GM21381 (cell line): Measurements from ENCODE around the gene ARAP3.
"Not testable (repeated sequence)": the region's sequence is repeated elsewhere in the genome, so short reads cannot be mapped to it uniquely, and the experiment has no call there.

Source experiments
- ATAC-seq: cut with Tn5 transposase; IDR thresholded peaks from one replicate; pipeline ENCODE4 v1.9.1; 2021; ENCODE audit warnings: mild to moderate bottlenecking, moderate library complexity; ENCODE audit not compliant: unreplicated experiment

The ARAP3 gene

GRCh38 chr5:141618030-141618803, 63.8 kb downstream of the ARAP3 start:
- peak; percentile 17 for ATAC-seq

GRCh38 chr5:141617682-141618029, 64.4 kb downstream of the ARAP3 start:
- ATAC-seq: no peak

- no peak for ATAC-seq
Observed at GRCh38 chr5:141617128-141617527, 64.9 kb downstream of the ARAP3 start.

GRCh38 chr5:141615991-141616720, 65.9 kb downstream of the ARAP3 start:
- ATAC-seq: no peak

- no peak for ATAC-seq
Observed at GRCh38 chr5:141613344-141613743, 68.7 kb downstream of the ARAP3 start.

- ATAC-seq: no peak
Observed at GRCh38 chr5:141611289-141611688, 70.7 kb downstream of the ARAP3 start.

GRCh38 chr5:141609921-141610320, 72.1 kb downstream of the ARAP3 start:
- ATAC-seq: not testable (repeated sequence)

GRCh38 chr5:141609044-141609443, 73.0 kb downstream of the ARAP3 start:
- ATAC-seq: no peak

GRCh38 chr5:141608557-141608956, 73.5 kb downstream of the ARAP3 start:
- ATAC-seq: no peak

- ATAC-seq: no peak
Observed at GRCh38 chr5:141608046-141608445, 74.0 kb downstream of the ARAP3 start.

GRCh38 chr5:141605523-141606277, 76.3 kb downstream of the ARAP3 start:
- peak; percentile 96 for ATAC-seq

- no peak for ATAC-seq
Observed at GRCh38 chr5:141603923-141604717, 77.9 kb downstream of the ARAP3 start.
